SK-N-SH treated with all-trans-retinoic acid at 6 μM for 48 hours (cell line): ENCODE measurements around the gene COL10A1.

Experiments
- ATAC-seq: fragments of 200-7000 bp; cut with Tn5 transposase; 3 replicates; pipeline ENCODE4 v1.9.1; 2020; ENCODE audit warnings: mild to moderate bottlenecking, moderate library complexity
- ARNTL ChIP-seq: fragments of 450-650 bp; formaldehyde crosslinking; IDR thresholded peaks from 2 replicates; pipeline ENCODE4 v1.5.0; 2020; ENCODE audit warnings: low read depth, mild to moderate bottlenecking, moderate library complexity, borderline replicate concordance
- BACH2 ChIP-seq: fragments of 250-450 bp; sonication (Bioruptor Pico); IDR thresholded peaks from 2 replicates; pipeline ENCODE4 v1.9.0; 2021; ENCODE audit warnings: mild to moderate bottlenecking, borderline replicate concordance
- CSDC2 ChIP-seq: fragments of 250-450 bp; sonication (Bioruptor Pico); IDR thresholded peaks from 2 replicates; pipeline ENCODE4 v1.5.0; 2020; ENCODE audit warnings: mild to moderate bottlenecking, moderate library complexity
- ESRRG ChIP-seq: fragments of 250-450 bp; sonication (Bioruptor Pico); IDR thresholded peaks from 2 replicates; pipeline ENCODE4 v1.6.1; 2021; ENCODE audit warnings: mild to moderate bottlenecking
- GLIS3 ChIP-seq: fragments of 250-450 bp; sonication (Bioruptor Pico); IDR thresholded peaks from 2 replicates; pipeline ENCODE4 v1.5.0; 2020; ENCODE audit warnings: mild to moderate bottlenecking, moderate library complexity
- ISL1 ChIP-seq: fragments of 250-450 bp; sonication (Bioruptor Pico); IDR thresholded peaks from 2 replicates; pipeline ENCODE4 v2.1.2; 2022; ENCODE audit warnings: mild to moderate bottlenecking, moderate library complexity
- PPARA ChIP-seq: fragments of 250-450 bp; sonication (Bioruptor Pico); IDR thresholded peaks from 2 replicates; pipeline ENCODE4 v1.5.0; 2020; ENCODE audit warnings: mild to moderate bottlenecking, borderline replicate concordance
- RARB ChIP-seq: fragments of 250-450 bp; sonication (Bioruptor Pico); IDR thresholded peaks from 2 replicates; pipeline ENCODE4 v1.8.0; 2021; ENCODE audit warnings: mild to moderate bottlenecking, moderate library complexity
- SNAI2 ChIP-seq: fragments of 250-450 bp; sonication (Bioruptor Pico); IDR thresholded peaks from 2 replicates; pipeline ENCODE4 v1.5.0; 2020; ENCODE audit warnings: mild to moderate bottlenecking, moderate library complexity
- TCF4 ChIP-seq: fragments of 250-450 bp; sonication (Bioruptor Pico); IDR thresholded peaks from 2 replicates; pipeline ENCODE4 v1.8.0; 2021; ENCODE audit warnings: mild to moderate bottlenecking, moderate library complexity, borderline replicate concordance
- TOX ChIP-seq: fragments of 250-450 bp; sonication (Bioruptor Pico); IDR thresholded peaks from 2 replicates; pipeline ENCODE4 v1.8.0; 2021; ENCODE audit warnings: mild to moderate bottlenecking, moderate library complexity, borderline replicate concordance
- ZC3H10 ChIP-seq: fragments of 250-450 bp; sonication (Bioruptor Pico); IDR thresholded peaks from 2 replicates; pipeline ENCODE4 v1.5.1; 2021; ENCODE audit warnings: mild to moderate bottlenecking, moderate library complexity
- ZFP3 ChIP-seq: fragments of 250-450 bp; sonication (Bioruptor Pico); IDR thresholded peaks from 2 replicates; pipeline ENCODE4 v1.5.0; 2020; ENCODE audit warnings: mild to moderate bottlenecking, moderate library complexity
- ZFP30 ChIP-seq: fragments of 450-650 bp; formaldehyde crosslinking; IDR thresholded peaks from 2 replicates; pipeline ENCODE4 v1.5.0; 2022; ENCODE audit warnings: mild to moderate bottlenecking, moderate library complexity
- ZNF565 ChIP-seq: fragments of 450-650 bp; formaldehyde crosslinking; conservative IDR thresholded peaks from 2 replicates; pipeline ENCODE4 v1.5.0; 2020; ENCODE audit warnings: low read depth, mild to moderate bottlenecking, moderate library complexity
- ZNF70 ChIP-seq: fragments of 450-650 bp; formaldehyde crosslinking; IDR thresholded peaks from 2 replicates; pipeline ENCODE4 v1.5.0; 2020; ENCODE audit warnings: mild to moderate bottlenecking, moderate library complexity
- ZNF8 ChIP-seq: fragments of 450-650 bp; formaldehyde crosslinking; IDR thresholded peaks from 2 replicates; pipeline ENCODE4 v1.5.0; 2020; ENCODE audit warnings: mild to moderate bottlenecking, moderate library complexity
- TF ChIP-seq, protein P1 (sequence below): fragments of 250-450 bp; sonication (Bioruptor Pico); IDR thresholded peaks from 2 replicates; pipeline ENCODE4 v1.8.0; 2021; ENCODE audit warnings: low read depth, mild to moderate bottlenecking, moderate library complexity, borderline replicate concordance
- TF ChIP-seq, protein P2 (sequence below): fragments of 250-450 bp; sonication (Bioruptor Pico); IDR thresholded peaks from 2 replicates; pipeline ENCODE4 v1.5.0; 2020; ENCODE audit warnings: mild to moderate bottlenecking, moderate library complexity
- TF ChIP-seq, protein P3 (sequence below): fragments of 250-450 bp; sonication (Bioruptor Pico); IDR thresholded peaks from 2 replicates; pipeline ENCODE4 v1.5.1; 2021; ENCODE audit warnings: mild to moderate bottlenecking, moderate library complexity
- TF ChIP-seq, protein P4 (sequence below): fragments of 250-450 bp; sonication (Bioruptor Pico); IDR thresholded peaks from 2 replicates; pipeline ENCODE4 v1.8.0; 2020; ENCODE audit warnings: mild to moderate bottlenecking, moderate library complexity, borderline replicate concordance
- TF ChIP-seq, protein P5 (sequence below): fragments of 250-450 bp; sonication (Bioruptor Pico); IDR thresholded peaks from 2 replicates; pipeline ENCODE4 v1.5.1; 2020; ENCODE audit warnings: low read depth, mild to moderate bottlenecking, moderate library complexity

COL10A1 gene

DNA sequence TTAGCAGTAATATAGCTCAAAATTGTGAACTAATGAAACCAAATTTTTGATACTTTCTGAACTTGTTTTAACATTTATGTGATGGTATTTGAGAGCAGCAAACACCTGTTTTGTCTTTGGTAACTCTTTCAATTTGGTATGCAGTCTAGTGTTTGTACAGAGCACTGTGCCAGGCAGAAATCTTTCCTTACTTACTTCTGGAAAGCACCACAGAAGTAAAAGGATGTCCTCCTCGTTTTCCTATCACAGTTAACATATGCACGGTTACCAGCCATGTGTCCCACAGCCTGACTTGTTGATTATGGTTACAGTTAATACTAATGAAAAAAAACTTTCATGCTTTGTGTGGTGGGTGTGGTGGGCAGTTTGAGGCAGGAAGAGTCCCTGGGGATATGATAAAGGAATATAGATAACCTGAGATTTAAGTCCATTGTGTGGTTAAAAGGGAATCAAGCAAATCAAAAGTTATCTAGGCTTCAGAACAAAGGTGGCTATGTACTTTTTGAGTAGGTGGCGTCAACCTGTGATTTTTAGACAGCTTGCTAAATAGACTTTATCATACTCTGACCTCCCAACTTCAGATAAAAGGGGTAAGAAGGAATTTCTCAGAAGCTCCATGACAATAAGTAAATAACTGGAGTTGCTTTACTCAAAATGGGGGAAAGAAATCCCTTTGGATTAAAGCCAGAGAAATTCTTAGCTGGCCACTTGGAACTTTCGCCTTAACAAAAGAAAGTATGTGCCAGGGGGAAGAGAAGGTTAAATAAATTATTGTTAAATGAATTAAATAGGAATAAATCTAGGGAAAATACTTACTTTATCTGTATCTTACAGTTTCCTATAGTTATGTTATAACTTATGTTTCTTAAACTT, 20.1 kb upstream of the COL10A1 start:
- TF ChIP-seq, protein P1, sequence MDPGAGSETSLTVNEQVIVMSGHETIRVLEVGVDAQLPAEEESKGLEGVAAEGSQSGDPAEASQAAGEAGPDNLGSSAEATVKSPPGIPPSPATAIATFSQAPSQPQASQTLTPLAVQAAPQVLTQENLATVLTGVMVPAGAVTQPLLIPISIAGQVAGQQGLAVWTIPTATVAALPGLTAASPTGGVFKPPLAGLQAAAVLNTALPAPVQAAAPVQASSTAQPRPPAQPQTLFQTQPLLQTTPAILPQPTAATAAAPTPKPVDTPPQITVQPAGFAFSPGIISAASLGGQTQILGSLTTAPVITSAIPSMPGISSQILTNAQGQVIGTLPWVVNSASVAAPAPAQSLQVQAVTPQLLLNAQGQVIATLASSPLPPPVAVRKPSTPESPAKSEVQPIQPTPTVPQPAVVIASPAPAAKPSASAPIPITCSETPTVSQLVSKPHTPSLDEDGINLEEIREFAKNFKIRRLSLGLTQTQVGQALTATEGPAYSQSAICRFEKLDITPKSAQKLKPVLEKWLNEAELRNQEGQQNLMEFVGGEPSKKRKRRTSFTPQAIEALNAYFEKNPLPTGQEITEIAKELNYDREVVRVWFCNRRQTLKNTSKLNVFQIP (CRISPR knock-in tag) = no peak
- no peak for TF ChIP-seq ZFP3 (CRISPR knock-in tag)
- no peak for TF ChIP-seq ZNF8 (CRISPR knock-in tag)
- TF ChIP-seq ZFP30 (CRISPR knock-in tag) = no peak
- no peak for TF ChIP-seq ZNF565 (CRISPR knock-in tag)
- TF ChIP-seq TOX = no peak
- no peak for TF ChIP-seq SNAI2 (CRISPR knock-in tag)
- no peak for TF ChIP-seq ZC3H10 (CRISPR knock-in tag)
- TF ChIP-seq, protein P2, sequence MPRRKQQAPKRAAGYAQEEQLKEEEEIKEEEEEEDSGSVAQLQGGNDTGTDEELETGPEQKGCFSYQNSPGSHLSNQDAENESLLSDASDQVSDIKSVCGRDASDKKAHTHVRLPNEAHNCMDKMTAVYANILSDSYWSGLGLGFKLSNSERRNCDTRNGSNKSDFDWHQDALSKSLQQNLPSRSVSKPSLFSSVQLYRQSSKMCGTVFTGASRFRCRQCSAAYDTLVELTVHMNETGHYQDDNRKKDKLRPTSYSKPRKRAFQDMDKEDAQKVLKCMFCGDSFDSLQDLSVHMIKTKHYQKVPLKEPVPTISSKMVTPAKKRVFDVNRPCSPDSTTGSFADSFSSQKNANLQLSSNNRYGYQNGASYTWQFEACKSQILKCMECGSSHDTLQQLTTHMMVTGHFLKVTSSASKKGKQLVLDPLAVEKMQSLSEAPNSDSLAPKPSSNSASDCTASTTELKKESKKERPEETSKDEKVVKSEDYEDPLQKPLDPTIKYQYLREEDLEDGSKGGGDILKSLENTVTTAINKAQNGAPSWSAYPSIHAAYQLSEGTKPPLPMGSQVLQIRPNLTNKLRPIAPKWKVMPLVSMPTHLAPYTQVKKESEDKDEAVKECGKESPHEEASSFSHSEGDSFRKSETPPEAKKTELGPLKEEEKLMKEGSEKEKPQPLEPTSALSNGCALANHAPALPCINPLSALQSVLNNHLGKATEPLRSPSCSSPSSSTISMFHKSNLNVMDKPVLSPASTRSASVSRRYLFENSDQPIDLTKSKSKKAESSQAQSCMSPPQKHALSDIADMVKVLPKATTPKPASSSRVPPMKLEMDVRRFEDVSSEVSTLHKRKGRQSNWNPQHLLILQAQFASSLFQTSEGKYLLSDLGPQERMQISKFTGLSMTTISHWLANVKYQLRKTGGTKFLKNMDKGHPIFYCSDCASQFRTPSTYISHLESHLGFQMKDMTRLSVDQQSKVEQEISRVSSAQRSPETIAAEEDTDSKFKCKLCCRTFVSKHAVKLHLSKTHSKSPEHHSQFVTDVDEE (CRISPR knock-in tag) = no peak
- no peak for TF ChIP-seq TCF4 (CRISPR knock-in tag)
- no peak for TF ChIP-seq BACH2 (CRISPR knock-in tag)
- TF ChIP-seq, protein P3, sequence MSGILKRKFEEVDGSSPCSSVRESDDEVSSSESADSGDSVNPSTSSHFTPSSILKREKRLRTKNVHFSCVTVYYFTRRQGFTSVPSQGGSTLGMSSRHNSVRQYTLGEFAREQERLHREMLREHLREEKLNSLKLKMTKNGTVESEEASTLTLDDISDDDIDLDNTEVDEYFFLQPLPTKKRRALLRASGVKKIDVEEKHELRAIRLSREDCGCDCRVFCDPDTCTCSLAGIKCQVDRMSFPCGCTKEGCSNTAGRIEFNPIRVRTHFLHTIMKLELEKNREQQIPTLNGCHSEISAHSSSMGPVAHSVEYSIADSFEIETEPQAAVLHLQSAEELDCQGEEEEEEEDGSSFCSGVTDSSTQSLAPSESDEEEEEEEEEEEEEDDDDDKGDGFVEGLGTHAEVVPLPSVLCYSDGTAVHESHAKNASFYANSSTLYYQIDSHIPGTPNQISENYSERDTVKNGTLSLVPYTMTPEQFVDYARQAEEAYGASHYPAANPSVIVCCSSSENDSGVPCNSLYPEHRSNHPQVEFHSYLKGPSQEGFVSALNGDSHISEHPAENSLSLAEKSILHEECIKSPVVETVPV (CRISPR knock-in tag) = no peak
- no peak for TF ChIP-seq ESRRG (CRISPR knock-in tag)
- no peak for TF ChIP-seq ZNF70 (CRISPR knock-in tag)
- no peak for TF ChIP-seq ISL1 (CRISPR knock-in tag)
- TF ChIP-seq, protein P4, sequence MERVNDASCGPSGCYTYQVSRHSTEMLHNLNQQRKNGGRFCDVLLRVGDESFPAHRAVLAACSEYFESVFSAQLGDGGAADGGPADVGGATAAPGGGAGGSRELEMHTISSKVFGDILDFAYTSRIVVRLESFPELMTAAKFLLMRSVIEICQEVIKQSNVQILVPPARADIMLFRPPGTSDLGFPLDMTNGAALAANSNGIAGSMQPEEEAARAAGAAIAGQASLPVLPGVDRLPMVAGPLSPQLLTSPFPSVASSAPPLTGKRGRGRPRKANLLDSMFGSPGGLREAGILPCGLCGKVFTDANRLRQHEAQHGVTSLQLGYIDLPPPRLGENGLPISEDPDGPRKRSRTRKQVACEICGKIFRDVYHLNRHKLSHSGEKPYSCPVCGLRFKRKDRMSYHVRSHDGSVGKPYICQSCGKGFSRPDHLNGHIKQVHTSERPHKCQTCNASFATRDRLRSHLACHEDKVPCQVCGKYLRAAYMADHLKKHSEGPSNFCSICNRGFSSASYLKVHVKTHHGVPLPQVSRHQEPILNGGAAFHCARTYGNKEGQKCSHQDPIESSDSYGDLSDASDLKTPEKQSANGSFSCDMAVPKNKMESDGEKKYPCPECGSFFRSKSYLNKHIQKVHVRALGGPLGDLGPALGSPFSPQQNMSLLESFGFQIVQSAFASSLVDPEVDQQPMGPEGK (CRISPR knock-in tag) = no peak
- TF ChIP-seq ARNTL = no peak
- TF ChIP-seq, all 23 proteins: peak for 0
- no peak for ATAC-seq

DNA sequence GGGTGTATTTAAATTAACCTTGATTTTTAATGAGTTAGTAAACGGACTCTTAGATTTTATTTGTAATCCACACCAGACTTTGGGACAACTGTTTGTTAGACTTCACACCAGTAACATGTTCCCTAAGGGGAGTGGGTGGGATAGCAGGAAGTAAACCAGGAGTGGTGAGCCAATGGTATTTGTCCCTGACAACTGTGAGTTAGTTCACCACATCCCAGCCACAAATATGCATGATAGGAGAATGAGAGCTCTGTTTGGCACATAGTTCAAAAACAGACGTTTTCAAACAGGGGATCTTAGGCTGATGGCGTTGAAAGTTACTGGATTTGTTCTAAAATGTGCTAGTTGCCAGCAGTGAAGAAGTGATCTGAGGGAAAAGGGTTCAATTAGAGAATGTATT, 18.7 kb upstream of the COL10A1 start:
- peak; percentile 89 for ATAC-seq
- TF ChIP-seq ISL1 (CRISPR knock-in tag) (no peak), ZFP3 (CRISPR knock-in tag) (no peak), CSDC2 (no peak), GLIS3 (no peak), RARB (CRISPR knock-in tag) (no peak), TCF4 (CRISPR knock-in tag) (no peak), TOX (no peak)
- TF ChIP-seq, protein P5, sequence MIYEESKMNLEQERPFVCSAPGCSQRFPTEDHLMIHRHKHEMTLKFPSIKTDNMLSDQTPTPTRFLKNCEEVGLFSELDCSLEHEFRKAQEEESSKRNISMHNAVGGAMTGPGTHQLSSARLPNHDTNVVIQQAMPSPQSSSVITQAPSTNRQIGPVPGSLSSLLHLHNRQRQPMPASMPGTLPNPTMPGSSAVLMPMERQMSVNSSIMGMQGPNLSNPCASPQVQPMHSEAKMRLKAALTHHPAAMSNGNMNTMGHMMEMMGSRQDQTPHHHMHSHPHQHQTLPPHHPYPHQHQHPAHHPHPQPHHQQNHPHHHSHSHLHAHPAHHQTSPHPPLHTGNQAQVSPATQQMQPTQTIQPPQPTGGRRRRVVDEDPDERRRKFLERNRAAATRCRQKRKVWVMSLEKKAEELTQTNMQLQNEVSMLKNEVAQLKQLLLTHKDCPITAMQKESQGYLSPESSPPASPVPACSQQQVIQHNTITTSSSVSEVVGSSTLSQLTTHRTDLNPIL (CRISPR knock-in tag) = no peak
- TF ChIP-seq, all 23 proteins: peak for 0

DNA sequence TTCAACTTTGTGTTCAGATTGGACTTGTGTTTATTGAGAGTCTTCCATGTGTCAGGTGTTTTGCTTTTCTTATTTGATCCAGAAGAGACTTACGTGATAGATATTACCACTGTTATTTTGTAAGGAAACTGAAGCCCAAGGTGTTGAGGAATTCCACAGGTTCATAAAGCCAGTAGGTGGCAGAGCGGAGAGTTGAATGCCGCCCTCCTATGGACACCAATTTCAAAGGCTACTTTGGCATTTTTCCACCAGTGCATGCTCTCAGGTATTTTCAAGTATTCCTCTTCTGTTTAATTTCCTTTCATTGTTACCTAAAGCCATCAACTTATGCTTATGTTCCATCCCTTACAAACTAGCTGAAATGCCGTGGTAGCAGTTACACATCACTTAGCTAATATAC, 14.0 kb upstream of the COL10A1 start:
- no peak for ATAC-seq
- TF ChIP-seq CSDC2 (no peak), ZNF8 (CRISPR knock-in tag) (no peak), ESRRG (CRISPR knock-in tag) (no peak), GLIS3 (no peak), SNAI2 (CRISPR knock-in tag) (no peak), PPARA (CRISPR knock-in tag) (no peak), ZNF565 (CRISPR knock-in tag) (no peak)
- TF ChIP-seq, protein P1 (CRISPR knock-in tag) = no peak
- TF ChIP-seq, protein P3 (CRISPR knock-in tag) = no peak
- TF ChIP-seq, protein P5 (CRISPR knock-in tag) = no peak
